Naive thymus-derived CD8-positive, alpha-beta T cell (primary cell): ENCODE data around the gene TBL1XR1. TPM values are rescaled to one million over a fixed set of nuclear protein-coding genes. Genes with fewer than 3 reads are reported as not detected.

Experiments
- ATAC-seq, 2 donors: fragments of 150-1000 bp; cut with Tn5 transposase in 1 of 2; sonication (Bioruptor Pico), chemical (Tn5 transposase) in 1 of 2; 1 replicate in 1 of 2; 2 replicates in 1 of 2; pipeline ENCODE4 v1.10.0; 2021; ENCODE audit warnings: mild to moderate bottlenecking in 2 of 2, moderate library complexity in 2 of 2
- POLR2A ChIA-PET: fragments of 350-600 bp; sonication (Branson Sonifier 250); formaldehyde crosslinking; loops from one replicate; lab custom pipeline; 2021; ENCODE audit warnings: antibody characterized with exemption; lab: Charles Lee
- DNase-seq, 10 donors: peaks; one replicate each; pipeline versions ENCODE4 v3.0.0 to v3.0.0-alpha.2; 2020 to 2022
- H3K27ac Mint-ChIP-seq, 10 donors: one replicate each; pipeline ENCODE4 v1.8.0; 2020 to 2022; ENCODE audit warnings: mild to moderate bottlenecking in 10 of 10, mixed read lengths in 10 of 10, moderate library complexity in 4 of 10, inconsistent platforms in 1 of 10
- H3K27me3 Mint-ChIP-seq, 5 donors: one replicate each; pipeline ENCODE4 v1.8.0; 2021 to 2022; ENCODE audit warnings: mixed read lengths in 5 of 5
- H3K36me3 Mint-ChIP-seq, 3 donors: one replicate each; pipeline ENCODE4 v1.8.0; 2020 to 2022; ENCODE audit warnings: mixed read lengths in 3 of 3, mild to moderate bottlenecking in 2 of 3, inconsistent platforms in 1 of 3
- H3K4me1 Mint-ChIP-seq, 4 donors: one replicate each; pipeline ENCODE4 v1.8.0; 2021 to 2022; ENCODE audit warnings: mixed read lengths in 4 of 4
- H3K4me3 Mint-ChIP-seq, 10 donors: one replicate each; pipeline ENCODE4 v1.8.0; 2020 to 2022; ENCODE audit warnings: mild to moderate bottlenecking in 10 of 10, mixed read lengths in 10 of 10, moderate library complexity in 6 of 10, inconsistent platforms in 1 of 10
- H3K9me3 Mint-ChIP-seq, 9 donors: one replicate each; pipeline ENCODE4 v1.8.0; 2020 to 2022; ENCODE audit warnings: mixed read lengths in 9 of 9, mild to moderate bottlenecking in 3 of 9, inconsistent platforms in 1 of 9, moderate library complexity in 1 of 9
- polyA plus RNA-seq, 3 donors: library from polyadenylated mRNA; unstranded; fragments of 300-500 nt; fragmentation: Illumina TruSeq; gene quantifications; one replicate each; pipeline ENCODE4 v1.2.3, GENCODE V29; 2021
- total RNA-seq, 8 experiments: library from RNA in 2 of 8; stranded (reverse) in 2 of 8; gene quantifications; one replicate each; pipeline ENCODE4 v1.2.3 and lab custom pipeline; 2021 to 2026

TBL1XR1 gene
- total RNA-seq: 100 to 1,000 TPM; 138 to 160 TPM
- 10 to 100 TPM; 23.4 to 34.7 (median 33.7) TPM for polyA plus RNA-seq
- 127 to 303 (median 228) reads per million in 6 experiments for total RNA-seq (lab: John Stamatoyannopoulos, UW)

- POLR2A ChIA-PET: interaction anchor here (0.6 to 8.4 kb wide), 13 partner anchors 46 to 955 kb away, joined by 3 to 255 read pairs (median 4); no protein-coding TSS in a partner anchor
- no peaks in the 10 kb centered on the region for H3K9me3 Mint-ChIP-seq
These were observed at the start of gene TBL1XR1 for GRCh38 chr3:177197041-177197726. TSS of gene TBL1XR1 (minus strand) at chr3:177197482. CDS start at chr3:177064977, 132,505 bp downstream.

GRCh38 chr3:177245250-177245649 lies 48.0 kb upstream of the TBL1XR1 start:
- Mint-ChIP-seq H3K4me3 (no peak overlapping the region), H3K9me3 (peaks cover 0 to 9% (median 0%) of the 10 kb centered on the region in 9 donors), H3K27ac (no peak overlapping the region), H3K36me3 (peaks cover 0 to 3% (median 0%) of the 10 kb centered on the region in 3 donors), H3K4me1 (peaks cover 0 to 5% (median 2%) of the 10 kb centered on the region in 4 donors), H3K27me3 (no peaks in the 10 kb centered on the region)
- ATAC-seq (no peak), DNase-seq (no peak)
- POLR2A ChIA-PET: interaction anchor here (0.7 to 1.3 kb wide), 2 partner anchors 114 to 115 kb away, joined by 3 to 6 read pairs; no protein-coding TSS in a partner anchor

More at GRCh38 chr3:177197041-177197726, at the start of gene TBL1XR1:
- DNase-seq: peak; percentile 82 to 95 (median 90)
- Mint-ChIP-seq H3K36me3 (peaks cover 0 to 8% (median 2%) of the 10 kb centered on the region in 3 donors), H3K4me1 (peaks cover 20 to 71% (median 59%) of the 10 kb centered on the region in 4 donors), H3K4me3 (peak within 1 kb of the TSS; percentile 91 to 99 (median 98)), H3K27ac (peak within 1 kb of the TSS; percentile 93 to 99 (median 98)), H3K27me3 (peaks cover 0 to 4% (median 0%) of the 10 kb centered on the region in 5 donors)
- peak; percentile 61 to 67 for ATAC-seq

DNA sequence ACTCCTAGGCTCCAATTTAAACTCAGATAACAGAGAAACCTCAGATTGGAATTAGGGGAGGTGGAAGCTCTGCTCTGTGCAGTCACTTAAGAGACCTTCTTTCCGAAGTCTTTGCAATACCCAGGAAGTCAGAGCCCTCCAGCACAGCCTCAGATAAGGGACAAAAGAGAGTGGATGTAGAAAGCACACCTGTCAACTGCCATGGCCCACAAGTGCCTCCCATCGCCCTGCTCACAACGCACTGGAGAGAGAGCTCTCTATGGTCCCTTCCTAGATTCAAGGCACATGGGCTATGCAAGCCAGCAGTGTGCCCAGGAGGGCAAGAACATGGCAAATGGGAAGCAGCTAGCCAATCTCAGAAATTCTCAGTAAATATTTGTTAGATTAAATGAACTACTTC lies 47.3 kb upstream of the TBL1XR1 start:
- Mint-ChIP-seq H3K27ac (peak overlapping the region in 1 of 10 donors; percentile 43), H3K4me3 (no peak overlapping the region), H3K9me3 (peaks cover 0 to 9% (median 0%) of the 10 kb centered on the region in 9 donors), H3K27me3 (no peaks in the 10 kb centered on the region), H3K36me3 (peaks cover 0 to 3% (median 0%) of the 10 kb centered on the region in 3 donors), H3K4me1 (peaks cover 0 to 5% (median 0%) of the 10 kb centered on the region in 4 donors)
- ATAC-seq: no peak
- POLR2A ChIA-PET: interaction anchor here (0.6 to 1.3 kb wide), 2 partner anchors 27 to 115 kb away, joined by 4 to 6 read pairs; no protein-coding TSS in a partner anchor
- no peak for DNase-seq

- Mint-ChIP-seq H3K27ac (peak overlapping the region in 1 of 10 donors; percentile 5), H3K4me1 (peaks cover 0 to 6% (median 0%) of the 10 kb centered on the region in 4 donors), H3K27me3 (no peaks in the 10 kb centered on the region), H3K9me3 (no peaks in the 10 kb centered on the region), H3K36me3 (no peaks in the 10 kb centered on the region), H3K4me3 (no peak overlapping the region)
- DNase-seq (no peak), ATAC-seq (no peak)
- POLR2A ChIA-PET: no interaction called here
These were observed 41.5 kb upstream of the TBL1XR1 start for GRCh38 chr3:177238686-177239216.

GRCh38 chr3:177237206-177237605 lies 39.9 kb upstream of the TBL1XR1 start:
- Mint-ChIP-seq H3K27me3 (no peaks in the 10 kb centered on the region), H3K4me3 (no peak overlapping the region), H3K4me1 (peaks cover 0 to 6% (median 0%) of the 10 kb centered on the region in 4 donors), H3K36me3 (no peaks in the 10 kb centered on the region), H3K27ac (no peak overlapping the region), H3K9me3 (no peaks in the 10 kb centered on the region)
- ATAC-seq: no peak
- DNase-seq: no peak
- POLR2A ChIA-PET: no interaction called here

DNA sequence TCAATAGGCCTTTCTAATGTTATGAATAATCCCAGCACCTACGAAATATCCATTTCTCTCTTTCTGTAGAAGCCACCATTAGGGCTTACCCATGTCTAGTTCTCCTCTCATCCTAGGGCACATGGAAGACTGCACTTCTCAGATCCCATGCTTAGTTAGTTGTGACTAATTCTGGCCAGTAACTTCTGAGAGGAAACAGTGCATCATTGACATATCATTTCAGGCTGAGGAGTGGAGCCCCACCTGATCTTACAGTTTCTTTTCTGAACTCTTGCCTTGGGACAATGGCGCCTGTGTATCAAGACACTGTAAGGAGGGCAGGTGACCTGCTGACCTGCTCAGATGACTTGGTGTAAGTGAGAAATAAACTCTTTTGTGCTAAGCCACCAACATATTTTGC lies 39.4 kb upstream of the TBL1XR1 start:
- no peak for ATAC-seq
- POLR2A ChIA-PET: no interaction called here
- Mint-ChIP-seq H3K4me3 (no peak overlapping the region), H3K36me3 (no peaks in the 10 kb centered on the region), H3K9me3 (no peaks in the 10 kb centered on the region), H3K27ac (no peak overlapping the region), H3K27me3 (no peaks in the 10 kb centered on the region), H3K4me1 (peaks cover 0 to 6% (median 0%) of the 10 kb centered on the region in 4 donors)
- no peak for DNase-seq

DNA sequence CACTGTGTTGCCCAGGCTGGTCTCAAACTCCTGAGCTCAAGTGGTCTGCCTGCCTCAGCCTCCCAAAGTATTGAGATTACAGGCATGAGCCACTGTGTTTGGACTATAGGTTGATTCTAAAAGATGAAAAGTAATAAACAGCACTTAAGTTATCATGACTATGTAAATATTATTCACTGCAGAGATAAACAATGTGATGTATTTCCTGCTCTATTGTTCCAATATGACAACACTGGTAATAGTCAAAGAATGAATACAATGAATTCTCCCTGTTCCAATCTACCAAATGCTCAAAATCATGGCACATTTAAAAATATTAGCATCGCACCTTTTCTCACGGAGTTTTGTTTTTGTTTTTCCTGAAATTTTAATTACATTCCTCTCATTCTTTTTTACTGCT lies 36.8 kb upstream of the TBL1XR1 start:
- Mint-ChIP-seq H3K27me3 (no peaks in the 10 kb centered on the region), H3K27ac (no peak overlapping the region)
- POLR2A ChIA-PET: interaction anchor here (0.7 kb wide), 1 partner anchor 97 kb away, joined by 3 read pairs; no protein-coding TSS in a partner anchor

DNA sequence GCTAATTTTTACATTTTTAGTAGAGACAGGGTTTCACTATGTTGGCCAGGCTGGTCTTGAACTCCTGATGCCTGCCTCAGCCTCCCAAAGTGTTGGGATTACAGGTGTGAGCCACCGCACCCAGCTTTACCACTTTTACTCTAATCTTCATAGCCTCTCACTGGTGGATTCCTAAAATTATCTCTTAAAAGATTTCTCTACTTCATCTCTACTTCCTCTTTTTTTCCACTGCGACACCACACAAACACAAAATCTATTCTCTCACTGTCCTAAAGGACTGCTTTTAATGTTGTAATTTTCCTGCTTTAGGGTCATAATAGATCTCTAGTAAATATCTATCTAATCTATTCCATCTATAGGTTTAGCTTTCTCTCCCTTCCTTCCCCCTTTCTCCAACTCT lies 34.0 kb upstream of the TBL1XR1 start:
- no peak overlapping the region for H3K4me3 Mint-ChIP-seq
- H3K27me3 Mint-ChIP-seq: no peaks in the 10 kb centered on the region
- H3K36me3 Mint-ChIP-seq: no peaks in the 10 kb centered on the region
- ATAC-seq (no peak), DNase-seq (no peak)
- POLR2A ChIA-PET: no interaction called here
- H3K27ac Mint-ChIP-seq: peak overlapping the region in 1 of 10 donors; percentile 21
- H3K9me3 Mint-ChIP-seq: no peaks in the 10 kb centered on the region
- H3K4me1 Mint-ChIP-seq: peaks cover under 1 to 8% (median 2%) of the 10 kb centered on the region in 4 donors

More for the DNA sequence above, 36.8 kb upstream of the TBL1XR1 start:
- Mint-ChIP-seq H3K4me3 (no peak overlapping the region), H3K36me3 (no peaks in the 10 kb centered on the region), H3K9me3 (no peaks in the 10 kb centered on the region), H3K4me1 (peaks cover 0 to 8% (median under 1%) of the 10 kb centered on the region in 4 donors)
- ATAC-seq (no peak), DNase-seq (no peak)

DNA sequence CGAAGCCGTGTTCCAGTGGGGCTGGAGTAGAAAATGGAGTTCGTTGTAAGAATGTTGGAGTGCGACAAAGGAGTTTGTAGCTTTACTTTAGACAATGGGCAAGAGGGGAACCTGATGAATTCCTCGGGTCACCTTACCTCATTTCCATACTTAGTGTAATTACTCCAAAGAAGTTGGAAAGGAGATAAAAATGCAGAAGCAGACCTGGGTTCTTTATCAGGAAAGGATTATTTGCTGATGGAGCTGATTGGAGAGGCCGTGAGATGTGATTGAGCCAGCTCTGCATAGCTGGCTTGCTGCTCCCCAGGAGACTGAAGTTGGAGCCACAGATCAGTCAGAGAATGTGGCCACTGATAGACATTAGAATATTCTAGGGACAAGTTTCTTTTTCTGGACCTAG lies 33.4 kb upstream of the TBL1XR1 start:
- DNase-seq: no peak
- H3K4me3 Mint-ChIP-seq: peak overlapping the region in 1 of 10 donors; percentile 5
- peak overlapping the region in 1 of 10 donors; percentile 26 for H3K27ac Mint-ChIP-seq
- H3K4me1 Mint-ChIP-seq: peaks cover 2 to 14% (median 6%) of the 10 kb centered on the region in 4 donors
- POLR2A ChIA-PET: interaction anchor here (0.6 kb wide), 1 partner anchor 365 kb away, joined by 3 read pairs; no protein-coding TSS in a partner anchor
- H3K27me3 Mint-ChIP-seq: no peaks in the 10 kb centered on the region
- no peaks in the 10 kb centered on the region for H3K9me3 Mint-ChIP-seq
- no peaks in the 10 kb centered on the region for H3K36me3 Mint-ChIP-seq
- ATAC-seq: no peak

DNA sequence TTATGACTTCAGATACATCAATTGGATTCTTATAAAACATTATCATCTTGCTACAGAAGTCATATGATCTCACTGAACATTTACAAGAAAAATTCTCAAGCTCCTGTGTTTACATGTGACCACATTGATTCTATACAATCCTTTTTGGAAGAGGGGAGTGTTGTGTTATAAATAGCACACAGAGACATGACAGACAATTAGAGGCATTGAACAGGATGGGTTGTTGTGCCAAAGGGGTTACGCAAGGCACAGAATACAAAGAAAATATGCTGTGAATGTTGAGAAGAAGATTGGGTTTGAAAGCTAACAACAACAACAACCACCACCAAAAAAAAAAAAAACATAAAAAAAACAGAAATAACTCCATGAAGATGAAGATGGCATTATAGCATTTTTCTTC lies 32.5 kb upstream of the TBL1XR1 start:
- ATAC-seq (no peak), DNase-seq (no peak)
- H3K27me3 Mint-ChIP-seq: no peaks in the 10 kb centered on the region
- POLR2A ChIA-PET: interaction anchor here (0.7 kb wide), 2 partner anchors 35 to 120 kb away, joined by 3 to 5 read pairs; no protein-coding TSS in a partner anchor
- H3K9me3 Mint-ChIP-seq: no peaks in the 10 kb centered on the region
- H3K36me3 Mint-ChIP-seq: no peaks in the 10 kb centered on the region
- no peak overlapping the region for H3K4me3 Mint-ChIP-seq
- peak overlapping the region in 4 of 10 donors; percentile 3 to 48 (median 18) for H3K27ac Mint-ChIP-seq
- peaks cover 2 to 16% (median 7%) of the 10 kb centered on the region in 4 donors for H3K4me1 Mint-ChIP-seq

GRCh38 chr3:177228601-177229190 lies 31.4 kb upstream of the TBL1XR1 start:
- no peaks in the 10 kb centered on the region for H3K9me3 Mint-ChIP-seq
- H3K27me3 Mint-ChIP-seq: no peaks in the 10 kb centered on the region
- peaks cover 4 to 26% (median 16%) of the 10 kb centered on the region in 4 donors for H3K4me1 Mint-ChIP-seq
- no peaks in the 10 kb centered on the region for H3K36me3 Mint-ChIP-seq
- no peak overlapping the region for H3K4me3 Mint-ChIP-seq
- DNase-seq: no peak
- no peak for ATAC-seq
- H3K27ac Mint-ChIP-seq: peak overlapping the region in 2 of 10 donors; percentile 9 to 10
- POLR2A ChIA-PET: no interaction called here

DNA sequence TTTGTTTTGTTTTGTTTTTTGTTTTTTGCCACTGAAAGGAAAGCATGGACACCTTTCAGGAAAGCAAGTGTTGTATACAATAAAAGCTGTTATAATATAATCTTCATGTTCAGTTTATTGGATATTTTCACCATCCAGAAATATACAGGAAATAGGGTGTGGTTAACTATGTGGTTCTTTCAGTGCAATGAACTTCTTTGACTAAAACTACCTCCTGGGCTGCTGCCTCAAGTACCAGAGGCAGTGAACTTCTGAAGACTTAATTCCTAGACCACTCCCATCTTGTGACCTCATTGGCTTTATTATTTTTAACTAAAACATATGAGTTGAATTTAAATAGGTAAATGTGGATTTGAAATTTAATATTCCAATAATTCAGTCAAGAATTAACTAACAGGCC lies 27.1 kb upstream of the TBL1XR1 start:
- peaks cover 20 to 51% (median 40%) of the 10 kb centered on the region in 4 donors for H3K4me1 Mint-ChIP-seq
- POLR2A ChIA-PET: interaction anchor here (2.2 kb wide), 1 partner anchor 135 kb away, joined by 6 read pairs; no protein-coding TSS in a partner anchor
- peak overlapping the region in 6 of 10 donors; percentile 8 to 42 (median 23) for H3K4me3 Mint-ChIP-seq
- no peaks in the 10 kb centered on the region for H3K27me3 Mint-ChIP-seq
- DNase-seq (peak in 4 of 10 donors; percentile 11 to 54 (median 28)), ATAC-seq (peak; percentile 81 to 90)
- H3K36me3 Mint-ChIP-seq: no peaks in the 10 kb centered on the region
- H3K9me3 Mint-ChIP-seq: no peaks in the 10 kb centered on the region
- peak overlapping the region in 9 of 10 donors; percentile 37 to 85 (median 71) for H3K27ac Mint-ChIP-seq
